Measurements from ENCODE around the gene TMEM237. TPM values are rescaled to one million over a fixed set of nuclear protein-coding genes. Genes with fewer than 3 reads are reported as not detected.

TMEM237 gene
- total RNA-seq, 2 experiments from 2014 or later = 26.8 to 29.2 TPM

DNA sequence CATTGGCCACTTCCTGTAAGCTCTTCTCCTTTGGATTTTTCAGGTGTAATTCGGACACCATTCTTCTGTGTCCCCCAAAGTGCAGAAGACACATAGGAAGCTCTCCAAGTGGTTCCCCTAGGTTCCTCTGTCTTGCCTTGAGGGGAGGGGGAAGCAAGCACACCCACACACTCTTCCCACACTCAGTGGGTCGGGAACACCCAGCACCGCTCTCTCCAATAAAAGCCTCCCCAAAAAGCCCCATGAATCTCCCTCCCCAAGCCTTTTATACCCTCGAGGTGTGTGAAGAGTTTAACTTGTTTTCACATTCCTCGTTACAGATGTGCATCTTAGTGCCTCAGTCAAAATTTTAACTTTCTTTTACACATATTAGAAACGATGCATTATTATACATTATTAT is 9.9 kb upstream of the TMEM237 start:
- TF ChIP-seq, protein P1, sequence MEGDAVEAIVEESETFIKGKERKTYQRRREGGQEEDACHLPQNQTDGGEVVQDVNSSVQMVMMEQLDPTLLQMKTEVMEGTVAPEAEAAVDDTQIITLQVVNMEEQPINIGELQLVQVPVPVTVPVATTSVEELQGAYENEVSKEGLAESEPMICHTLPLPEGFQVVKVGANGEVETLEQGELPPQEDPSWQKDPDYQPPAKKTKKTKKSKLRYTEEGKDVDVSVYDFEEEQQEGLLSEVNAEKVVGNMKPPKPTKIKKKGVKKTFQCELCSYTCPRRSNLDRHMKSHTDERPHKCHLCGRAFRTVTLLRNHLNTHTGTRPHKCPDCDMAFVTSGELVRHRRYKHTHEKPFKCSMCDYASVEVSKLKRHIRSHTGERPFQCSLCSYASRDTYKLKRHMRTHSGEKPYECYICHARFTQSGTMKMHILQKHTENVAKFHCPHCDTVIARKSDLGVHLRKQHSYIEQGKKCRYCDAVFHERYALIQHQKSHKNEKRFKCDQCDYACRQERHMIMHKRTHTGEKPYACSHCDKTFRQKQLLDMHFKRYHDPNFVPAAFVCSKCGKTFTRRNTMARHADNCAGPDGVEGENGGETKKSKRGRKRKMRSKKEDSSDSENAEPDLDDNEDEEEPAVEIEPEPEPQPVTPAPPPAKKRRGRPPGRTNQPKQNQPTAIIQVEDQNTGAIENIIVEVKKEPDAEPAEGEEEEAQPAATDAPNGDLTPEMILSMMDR (conservative IDR thresholded peaks at IDR 0.05; ENCODE audit: low read length) = no peak
- no peak for TF ChIP-seq EZH2phosphoT487 (IDR thresholded peaks at IDR 0.05; ENCODE audit: borderline replicate concordance, low read depth, low read length)
- intact Hi-C loops (cut with micrococcal nuclease; ENCODE audit: unreplicated experiment) = no loop called here
- H3K4me2 ChIP-seq (ENCODE audit: low read length) = no peak overlapping the region
- no peak overlapping the region; the same call in 1 of the 2 replicates for H2AFZ ChIP-seq (ENCODE audit: low read length)
- H3K79me2 ChIP-seq (ENCODE audit: insufficient read depth, low read depth, low read length) = no peaks in the 10 kb centered on the region
- no peaks in the 10 kb centered on the region for H3K9me3 ChIP-seq (ENCODE audit: low read length)
- H3K27ac ChIP-seq (ENCODE audit: low read depth, low read length, poor library complexity, severe bottlenecking) = no peak overlapping the region
- ChIA-PET POLR2A (interaction anchor here (0.7 to 1.6 kb wide), 2 partner anchors 9 to 418 kb away, joined by 3 to 5 read pairs; partner anchors contain the start of gene TMEM237), CTCF (ENCODE audit: unreplicated experiment) (no interaction called here)
- no peaks in the 10 kb centered on the region for H3K4me1 ChIP-seq (ENCODE audit: insufficient read depth, low read length, poor library complexity, severe bottlenecking)
- no peak for DNase-seq (ENCODE audit: low spot score)
- H3K36me3 ChIP-seq (ENCODE audit: insufficient read depth, low read length) = no peaks in the 10 kb centered on the region
- no peaks in the 10 kb centered on the region for H3K9me2 ChIP-seq (ENCODE audit: insufficient read depth, low read length)
- no TSS peak for BruUV-seq (replicated peaks)
- no peak overlapping the region for H3K4me3 ChIP-seq (ENCODE audit: low read depth, low read length, poor library complexity, severe bottlenecking)
- H4K20me1 ChIP-seq (ENCODE audit: insufficient read depth, low read length) = no peaks in the 10 kb centered on the region

GRCh38 chr2:201649442-201649841 is 6.1 kb upstream of the TMEM237 start:
- no peaks in the 10 kb centered on the region for H4K20me1 ChIP-seq (ENCODE audit: insufficient read depth, low read length)

DNA sequence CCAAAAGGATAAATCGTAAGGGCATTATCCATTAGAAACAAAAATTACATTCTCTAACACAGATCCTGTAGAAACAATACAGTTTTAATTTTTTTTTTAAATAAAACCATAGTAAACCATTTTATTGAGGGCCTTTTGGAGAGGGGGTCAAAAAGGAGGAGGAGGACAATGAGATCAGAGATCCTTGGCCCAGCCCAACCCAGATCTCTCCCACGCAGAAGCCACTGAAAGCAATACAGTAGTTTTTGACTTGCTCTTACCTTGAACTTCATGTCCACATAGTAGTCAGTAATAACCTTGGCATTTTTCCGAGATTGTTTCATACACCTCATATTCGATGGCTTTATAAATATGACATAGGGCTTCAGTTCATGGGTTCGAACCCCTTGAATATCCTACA is 4.1 kb upstream of the TMEM237 start:
- no peak for TF ChIP-seq EZH2phosphoT487 (IDR thresholded peaks at IDR 0.05; ENCODE audit: borderline replicate concordance, low read depth, low read length)
- TF ChIP-seq, protein P1 (conservative IDR thresholded peaks at IDR 0.05; ENCODE audit: low read length) = no peak
- Histone ChIP-seq H3K4me3 (ENCODE audit: low read depth, low read length, poor library complexity, severe bottlenecking) (no peak overlapping the region), H3K36me3 (ENCODE audit: insufficient read depth, low read length) (no peaks in the 10 kb centered on the region), H3K4me2 (ENCODE audit: low read length) (no peak overlapping the region), H3K9me3 (ENCODE audit: low read length) (no peaks in the 10 kb centered on the region), H3K4me1 (ENCODE audit: insufficient read depth, low read length, poor library complexity, severe bottlenecking) (peaks cover 12% of the 10 kb centered on the region), H3K9me2 (ENCODE audit: insufficient read depth, low read length) (no peaks in the 10 kb centered on the region), H3K79me2 (ENCODE audit: insufficient read depth, low read depth, low read length) (no peaks in the 10 kb centered on the region), H2AFZ (ENCODE audit: low read length) (no peak overlapping the region), H4K20me1 (ENCODE audit: insufficient read depth, low read length) (no peaks in the 10 kb centered on the region), H3K27ac (ENCODE audit: low read depth, low read length, poor library complexity, severe bottlenecking) (no peak overlapping the region)
- ChIA-PET POLR2A (interaction anchor here (1.0 kb wide), 1 partner anchor 17 kb away, joined by 3 read pairs; no protein-coding TSS in a partner anchor), CTCF (ENCODE audit: unreplicated experiment) (no interaction called here)
- intact Hi-C loops (cut with micrococcal nuclease; ENCODE audit: unreplicated experiment) = no loop called here
- DNase-seq (ENCODE audit: low spot score) = no peak
- no TSS peak for BruUV-seq (replicated peaks)

More at GRCh38 chr2:201649442-201649841, 6.1 kb upstream of the TMEM237 start:
- CTCF ChIA-PET (ENCODE audit: unreplicated experiment) = no interaction called here
- Histone ChIP-seq H3K79me2 (ENCODE audit: insufficient read depth, low read depth, low read length) (no peaks in the 10 kb centered on the region), H3K4me3 (ENCODE audit: low read depth, low read length, poor library complexity, severe bottlenecking) (no peak overlapping the region), H3K36me3 (ENCODE audit: insufficient read depth, low read length) (no peaks in the 10 kb centered on the region), H3K9me3 (ENCODE audit: low read length) (no peaks in the 10 kb centered on the region), H3K4me1 (ENCODE audit: insufficient read depth, low read length, poor library complexity, severe bottlenecking) (peaks cover 1% of the 10 kb centered on the region), H3K4me2 (ENCODE audit: low read length) (no peak overlapping the region), H3K9me2 (ENCODE audit: insufficient read depth, low read length) (no peaks in the 10 kb centered on the region), H3K27ac (ENCODE audit: low read depth, low read length, poor library complexity, severe bottlenecking) (no peak overlapping the region), H2AFZ (ENCODE audit: low read length) (no peak overlapping the region)
- DNase-seq (ENCODE audit: low spot score) = no peak
- TF ChIP-seq, protein P1 (conservative IDR thresholded peaks at IDR 0.05; ENCODE audit: low read length) = no peak
- no peak for TF ChIP-seq EZH2phosphoT487 (IDR thresholded peaks at IDR 0.05; ENCODE audit: borderline replicate concordance, low read depth, low read length)
- intact Hi-C loops (cut with micrococcal nuclease; ENCODE audit: unreplicated experiment) = no loop called here
- POLR2A ChIA-PET = no interaction called here
- no TSS peak for BruUV-seq (replicated peaks)
